ENCODE results near the gene GHRH.

The GHRH gene

GRCh38 chr20:37238426-37238825 lies 23.2 kb downstream of the GHRH start:
- DNase-seq (ENCODE audit: extremely low spot score) = no peak
- TF ChIP-seq ARNT (IDR thresholded peaks at IDR 0.05) (no peak), LEF1 (IDR thresholded peaks at IDR 0.05; ENCODE audit: borderline replicate concordance) (no peak)
- ChIA-PET POLR2A (no interaction called here), CTCF (no interaction called here)

DNA sequence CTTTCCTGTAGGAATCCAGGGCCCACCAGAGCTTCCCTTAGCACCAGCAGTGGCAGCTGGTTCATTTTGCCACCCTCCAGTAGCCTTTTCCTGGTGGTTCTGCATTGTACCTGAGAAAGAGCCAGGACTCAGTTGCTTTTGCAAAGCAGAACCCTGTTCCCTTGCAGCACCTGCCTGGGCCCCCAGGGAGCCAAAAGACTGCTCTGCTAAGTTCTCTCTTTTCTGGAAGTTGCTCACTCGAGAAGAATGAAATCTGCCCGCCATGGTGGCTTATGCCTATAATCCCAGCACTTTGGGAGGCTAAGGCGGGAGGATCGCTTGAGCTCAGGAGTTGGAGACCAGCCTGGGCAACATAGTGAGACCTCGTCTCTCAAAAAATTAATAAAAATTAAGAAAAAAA lies 24.0 kb downstream of the GHRH start:
- ChIA-PET CTCF (interaction anchor here (0.6 to 1.3 kb wide), 2 partner anchors 46 to 278 kb away, joined by 3 to 4 read pairs; no protein-coding TSS in a partner anchor), POLR2A (no interaction called here)
- DNase-seq (ENCODE audit: extremely low spot score) = no peak
- TF ChIP-seq ARNT (IDR thresholded peaks at IDR 0.05) (no peak), FOXK2 (IDR thresholded peaks at IDR 0.05) (no peak), L3MBTL2 (conservative IDR thresholded peaks at IDR 0.05) (no peak), LEF1 (IDR thresholded peaks at IDR 0.05; ENCODE audit: borderline replicate concordance) (no peak), SP1 (IDR thresholded peaks at IDR 0.05) (no peak), CTBP1 (IDR thresholded peaks at IDR 0.05; ENCODE audit: borderline replicate concordance) (no peak), BHLHE40 (IDR thresholded peaks at IDR 0.05; ENCODE audit: borderline replicate concordance) (no peak), NFRKB (IDR thresholded peaks at IDR 0.05) (no peak), SUZ12 (IDR thresholded peaks at IDR 0.05) (no peak), PKNOX1 (IDR thresholded peaks at IDR 0.05) (no peak), ELF4 (IDR thresholded peaks at IDR 0.05) (no peak), HDGF (IDR thresholded peaks at IDR 0.05; ENCODE audit: borderline replicate concordance) (no peak)

GRCh38 chr20:37236462-37236861 lies 25.2 kb downstream of the GHRH start:
- TF ChIP-seq BHLHE40 (IDR thresholded peaks at IDR 0.05; ENCODE audit: borderline replicate concordance) (no peak), SP1 (IDR thresholded peaks at IDR 0.05) (no peak), HDGF (IDR thresholded peaks at IDR 0.05; ENCODE audit: borderline replicate concordance) (no peak), ARNT (IDR thresholded peaks at IDR 0.05) (no peak), TARDBP (IDR thresholded peaks at IDR 0.05) (no peak), CTBP1 (IDR thresholded peaks at IDR 0.05; ENCODE audit: borderline replicate concordance) (no peak), ELF4 (IDR thresholded peaks at IDR 0.05) (no peak), LEF1 (IDR thresholded peaks at IDR 0.05; ENCODE audit: borderline replicate concordance) (no peak), FOXK2 (IDR thresholded peaks at IDR 0.05) (no peak)
- ChIA-PET CTCF (interaction anchor here (1.3 kb wide), 1 partner anchor 45 kb away, joined by 4 read pairs; no protein-coding TSS in a partner anchor), POLR2A (no interaction called here)
- DNase-seq (ENCODE audit: extremely low spot score) = no peak

DNA sequence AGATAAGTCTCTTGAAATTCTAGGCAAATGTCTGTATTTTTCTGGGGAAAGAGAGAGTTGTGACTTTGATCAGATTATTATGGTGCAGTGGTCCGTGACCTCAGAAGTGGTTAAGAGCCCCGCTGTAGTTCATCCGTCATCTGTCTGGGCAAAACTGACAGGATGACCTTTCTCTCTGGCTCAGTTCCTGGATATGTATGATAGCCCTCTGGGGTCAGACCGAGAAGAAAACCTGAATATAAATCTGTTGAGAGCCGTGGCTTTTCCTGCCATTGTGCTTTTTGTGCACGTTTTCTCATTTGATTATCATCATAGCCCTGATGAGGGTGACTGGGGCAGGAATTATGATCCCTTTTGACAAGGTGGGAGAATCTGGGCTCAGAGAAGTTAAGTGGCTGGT lies 26.5 kb downstream of the GHRH start:
- no peak for DNase-seq (ENCODE audit: extremely low spot score)
- ChIA-PET CTCF (no interaction called here), POLR2A (no interaction called here)
- TF ChIP-seq SP1 (IDR thresholded peaks at IDR 0.05) (no peak), ELF4 (IDR thresholded peaks at IDR 0.05) (no peak), TARDBP (IDR thresholded peaks at IDR 0.05) (no peak), CTBP1 (IDR thresholded peaks at IDR 0.05; ENCODE audit: borderline replicate concordance) (no peak), FOXM1 (IDR thresholded peaks at IDR 0.05; ENCODE audit: borderline replicate concordance) (no peak), ARNT (IDR thresholded peaks at IDR 0.05) (no peak), HDGF (IDR thresholded peaks at IDR 0.05; ENCODE audit: borderline replicate concordance) (no peak), FOXA1 (IDR thresholded peaks at IDR 0.05) (no peak), L3MBTL2 (conservative IDR thresholded peaks at IDR 0.05) (no peak), NFRKB (IDR thresholded peaks at IDR 0.05) (no peak), FOXK2 (IDR thresholded peaks at IDR 0.05) (no peak), BHLHE40 (IDR thresholded peaks at IDR 0.05; ENCODE audit: borderline replicate concordance) (no peak), PKNOX1 (IDR thresholded peaks at IDR 0.05) (no peak), ZNF384 (IDR thresholded peaks at IDR 0.05) (no peak), LEF1 (IDR thresholded peaks at IDR 0.05; ENCODE audit: borderline replicate concordance) (no peak), SUZ12 (IDR thresholded peaks at IDR 0.05) (no peak)

DNA sequence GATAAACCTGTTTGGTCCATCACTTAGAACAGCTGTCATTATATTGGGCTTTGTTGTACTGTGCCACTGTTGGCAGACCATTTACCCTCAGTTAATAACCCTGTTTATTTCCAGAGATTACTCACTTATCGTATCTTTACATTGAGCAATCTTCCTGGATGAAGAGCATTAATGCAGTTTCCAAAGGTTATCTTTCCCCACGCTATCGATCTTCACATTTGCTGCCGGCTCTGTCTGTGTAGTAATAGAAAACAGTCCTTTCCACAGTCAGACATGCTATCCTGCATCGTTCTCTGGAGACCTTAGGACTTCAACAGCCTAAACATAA lies 27.4 kb downstream of the GHRH start:
- DNase-seq (ENCODE audit: extremely low spot score) = no peak
- CTCF ChIA-PET = no interaction called here
- no peak for TF ChIP-seq TARDBP (IDR thresholded peaks at IDR 0.05)
- TF ChIP-seq NFRKB (IDR thresholded peaks at IDR 0.05) = no peak
- no peak for TF ChIP-seq ARNT (IDR thresholded peaks at IDR 0.05)
- no peak for TF ChIP-seq HDGF (IDR thresholded peaks at IDR 0.05; ENCODE audit: borderline replicate concordance)
- no peak for TF ChIP-seq PKNOX1 (IDR thresholded peaks at IDR 0.05)
- no peak for TF ChIP-seq FOXA1 (IDR thresholded peaks at IDR 0.05)
- TF ChIP-seq CTBP1 (IDR thresholded peaks at IDR 0.05; ENCODE audit: borderline replicate concordance) = no peak
- no peak for TF ChIP-seq ZNF384 (IDR thresholded peaks at IDR 0.05)
- no peak for TF ChIP-seq L3MBTL2 (conservative IDR thresholded peaks at IDR 0.05)
- TF ChIP-seq FOXK2 (IDR thresholded peaks at IDR 0.05) = no peak
- POLR2A ChIA-PET = no interaction called here

DNA sequence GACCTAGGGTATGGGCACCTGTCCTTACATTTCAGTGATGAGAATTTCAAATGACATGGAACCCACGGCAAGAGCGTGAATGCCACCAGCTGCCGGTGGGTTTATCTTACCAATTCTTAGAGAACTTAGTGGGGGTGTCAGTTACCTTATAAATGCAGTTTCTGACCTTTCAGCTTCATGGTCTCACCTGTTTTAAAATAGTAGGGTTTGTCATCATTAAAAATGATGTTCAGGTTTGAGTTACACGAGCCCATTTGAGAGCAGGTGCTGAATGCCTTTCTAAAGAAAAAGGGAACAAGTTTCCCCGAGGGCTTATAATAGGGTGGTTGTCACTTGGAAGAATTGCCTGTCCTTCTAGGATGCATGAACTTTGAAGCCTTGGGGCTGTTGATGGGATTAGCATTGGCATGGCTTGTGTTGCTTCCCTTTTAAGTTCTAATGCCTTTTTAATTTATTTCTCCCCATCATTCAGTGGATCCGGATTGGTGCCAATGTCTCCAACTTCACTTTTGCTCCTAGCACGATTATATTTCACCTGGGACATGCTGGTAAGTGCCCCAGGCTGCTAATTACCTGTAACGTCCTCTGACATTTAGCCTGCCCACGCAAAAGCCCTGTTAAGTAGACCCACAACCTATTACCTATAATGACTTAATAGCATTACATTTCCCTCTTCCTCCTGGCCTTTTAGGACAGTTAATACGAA lies 27.9 kb downstream of the GHRH start:
- CTCF ChIA-PET = no interaction called here
- no peak for TF ChIP-seq ZNF384 (IDR thresholded peaks at IDR 0.05)
- TF ChIP-seq ARNT (IDR thresholded peaks at IDR 0.05) = no peak
- no peak for TF ChIP-seq TARDBP (IDR thresholded peaks at IDR 0.05)
- TF ChIP-seq LEF1 (IDR thresholded peaks at IDR 0.05; ENCODE audit: borderline replicate concordance) = no peak
- TF ChIP-seq NFRKB (IDR thresholded peaks at IDR 0.05) = no peak
- TF ChIP-seq HDGF (IDR thresholded peaks at IDR 0.05; ENCODE audit: borderline replicate concordance) = no peak
- TF ChIP-seq SP1 (IDR thresholded peaks at IDR 0.05) = no peak
- TF ChIP-seq BHLHE40 (IDR thresholded peaks at IDR 0.05; ENCODE audit: borderline replicate concordance) = no peak
- TF ChIP-seq PKNOX1 (IDR thresholded peaks at IDR 0.05) = no peak
- no peak for DNase-seq (ENCODE audit: extremely low spot score)
- POLR2A ChIA-PET = no interaction called here

All from HEK293T (cell line).